Lower leg skin (tissue), 3 donors: Measurements from ENCODE around the gene PML.

Experiments
- POLR2A ChIP-seq, 2 donors: fragments of 450-650 bp; IDR thresholded peaks; one replicate each; pipeline ENCODE4 v1.6.1; 2016 to 2017; ENCODE audit warnings: antibody characterized with exemption in 2 of 2, mild to moderate bottlenecking in 1 of 2, moderate library complexity in 1 of 2
- TF ChIP-seq, protein P1 (sequence below), 3 donors: fragments of 450-650 bp; IDR thresholded peaks; one replicate each; pipeline ENCODE4 v1.5.1; 2016; ENCODE audit warnings: antibody characterized with exemption in 3 of 3, mild to moderate bottlenecking in 3 of 3, moderate library complexity in 2 of 3

DNA sequence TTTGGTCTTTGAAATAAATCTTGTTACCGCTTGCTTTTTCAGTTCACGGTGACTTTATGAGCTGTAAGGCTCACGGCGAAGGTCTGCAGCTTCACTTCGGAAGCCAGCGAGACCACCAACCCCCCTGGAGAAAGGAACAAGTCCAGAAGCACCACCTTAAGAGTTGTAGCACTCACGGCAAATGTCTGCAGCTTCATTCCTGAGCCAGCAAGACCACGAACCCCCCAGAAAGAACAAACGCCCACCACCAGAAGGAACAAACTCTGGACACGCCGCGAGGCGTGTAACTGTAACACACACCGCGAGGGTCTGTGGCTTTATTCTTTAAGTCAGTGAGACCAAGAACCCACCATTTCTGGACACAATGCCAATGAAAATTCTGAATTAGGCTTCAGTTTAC is 59.0 kb downstream of the PML start:
- TF ChIP-seq, protein P1, sequence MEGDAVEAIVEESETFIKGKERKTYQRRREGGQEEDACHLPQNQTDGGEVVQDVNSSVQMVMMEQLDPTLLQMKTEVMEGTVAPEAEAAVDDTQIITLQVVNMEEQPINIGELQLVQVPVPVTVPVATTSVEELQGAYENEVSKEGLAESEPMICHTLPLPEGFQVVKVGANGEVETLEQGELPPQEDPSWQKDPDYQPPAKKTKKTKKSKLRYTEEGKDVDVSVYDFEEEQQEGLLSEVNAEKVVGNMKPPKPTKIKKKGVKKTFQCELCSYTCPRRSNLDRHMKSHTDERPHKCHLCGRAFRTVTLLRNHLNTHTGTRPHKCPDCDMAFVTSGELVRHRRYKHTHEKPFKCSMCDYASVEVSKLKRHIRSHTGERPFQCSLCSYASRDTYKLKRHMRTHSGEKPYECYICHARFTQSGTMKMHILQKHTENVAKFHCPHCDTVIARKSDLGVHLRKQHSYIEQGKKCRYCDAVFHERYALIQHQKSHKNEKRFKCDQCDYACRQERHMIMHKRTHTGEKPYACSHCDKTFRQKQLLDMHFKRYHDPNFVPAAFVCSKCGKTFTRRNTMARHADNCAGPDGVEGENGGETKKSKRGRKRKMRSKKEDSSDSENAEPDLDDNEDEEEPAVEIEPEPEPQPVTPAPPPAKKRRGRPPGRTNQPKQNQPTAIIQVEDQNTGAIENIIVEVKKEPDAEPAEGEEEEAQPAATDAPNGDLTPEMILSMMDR (IDR thresholded peaks at IDR 0.05): no peak
- TF ChIP-seq POLR2A (IDR thresholded peaks at IDR 0.05): no peak
